GM12892 (cell line): Measurements from ENCODE around the gene SCAP.

ENCODE experiments used
- POLR2A ChIP-seq: IDR thresholded peaks from 2 replicates; pipeline ENCODE4 v1.6.1; 2011; ENCODE audit warnings: low read depth, low read length, control low read depth
- POLR2AphosphoS5 ChIP-seq: IDR thresholded peaks from 2 replicates; pipeline ENCODE4 v1.6.1; 2011; ENCODE audit warnings: low read depth, low read length, control low read depth
- TAF1 ChIP-seq: IDR thresholded peaks from 2 replicates; pipeline ENCODE4 v1.6.1; 2011; ENCODE audit warnings: low read depth, mild to moderate bottlenecking, control low read depth, low read length, borderline replicate concordance

GRCh38 chr3:47424434-47425382 is 51.0 kb downstream of the SCAP start:
- TF ChIP-seq POLR2A (no peak), POLR2AphosphoS5 (no peak), TAF1 (no peak)
